Cardiac muscle cell (in vitro differentiated cells and primary cell): ENCODE data around the gene CCSER1. TPM values are rescaled to one million over a fixed set of nuclear protein-coding genes. Genes with fewer than 3 reads are reported as not detected.
A peak's percentile ranks its signal among the peaks of the same experiment; 100 is the strongest.

Source experiments
- DNase-seq, 2 donors: peaks; one replicate each; pipeline versions ENCODE4 v3.0.0 to v3.0.0-alpha.2; 2010 to 2017; ENCODE audit warnings: low read depth in 1 of 2, low spot score in 1 of 2
- H3K27ac ChIP-seq: fragments of 200-600 bp; sonication (generic); 2 replicates; pipeline ENCODE4 v1.5.1; 2016
- H3K27me3 ChIP-seq: fragments of 200-600 bp; sonication (generic); 2 replicates; pipeline ENCODE4 v1.6.0; 2016; ENCODE audit warnings: control low read depth
- H3K36me3 ChIP-seq: fragments of 200-600 bp; sonication (generic); 2 replicates; pipeline ENCODE4 v1.5.1; 2016; ENCODE audit warnings: control low read depth
- H3K4me1 ChIP-seq: fragments of 200-600 bp; sonication (generic); 2 replicates; pipeline ENCODE4 v1.8.1; 2017; ENCODE audit warnings: low read depth, mild to moderate bottlenecking, mixed run types
- H3K4me3 ChIP-seq: fragments of 200-600 bp; sonication (generic); 2 replicates; pipeline ENCODE4 v1.5.1; 2016; ENCODE audit warnings: mild to moderate bottlenecking
- H3K9me3 ChIP-seq: fragments of 200-600 bp; sonication (generic); 2 replicates; pipeline ENCODE4 v1.5.1; 2017; ENCODE audit warnings: low read depth, mild to moderate bottlenecking, control low read depth
- polyA plus RNA-seq: library from polyadenylated mRNA; unstranded; fragments of >200 nt; fragmentation: Nextera tagmentation; extraction: Ambion mirVana; gene quantifications from 2 replicates; pipeline ENCODE4 v1.2.1, GENCODE V29; 2016
- total RNA-seq: library from RNA; depleted of rRNA; stranded (reverse); fragments of >200 nt; gene quantifications from 2 replicates; pipeline ENCODE4 v1.2.3, GENCODE V29; 2016
- TF ChIP-seq, protein P1 (sequence below): IDR thresholded peaks from 2 replicates; pipeline ENCODE4 v1.5.1; 2012; ENCODE audit warnings: low read depth, mild to moderate bottlenecking, low read length

The CCSER1 gene
- total and polyA plus RNA-seq, 2 experiments from 2014 or later = 0.77 to 3.6 TPM

- TF ChIP-seq, protein P1, sequence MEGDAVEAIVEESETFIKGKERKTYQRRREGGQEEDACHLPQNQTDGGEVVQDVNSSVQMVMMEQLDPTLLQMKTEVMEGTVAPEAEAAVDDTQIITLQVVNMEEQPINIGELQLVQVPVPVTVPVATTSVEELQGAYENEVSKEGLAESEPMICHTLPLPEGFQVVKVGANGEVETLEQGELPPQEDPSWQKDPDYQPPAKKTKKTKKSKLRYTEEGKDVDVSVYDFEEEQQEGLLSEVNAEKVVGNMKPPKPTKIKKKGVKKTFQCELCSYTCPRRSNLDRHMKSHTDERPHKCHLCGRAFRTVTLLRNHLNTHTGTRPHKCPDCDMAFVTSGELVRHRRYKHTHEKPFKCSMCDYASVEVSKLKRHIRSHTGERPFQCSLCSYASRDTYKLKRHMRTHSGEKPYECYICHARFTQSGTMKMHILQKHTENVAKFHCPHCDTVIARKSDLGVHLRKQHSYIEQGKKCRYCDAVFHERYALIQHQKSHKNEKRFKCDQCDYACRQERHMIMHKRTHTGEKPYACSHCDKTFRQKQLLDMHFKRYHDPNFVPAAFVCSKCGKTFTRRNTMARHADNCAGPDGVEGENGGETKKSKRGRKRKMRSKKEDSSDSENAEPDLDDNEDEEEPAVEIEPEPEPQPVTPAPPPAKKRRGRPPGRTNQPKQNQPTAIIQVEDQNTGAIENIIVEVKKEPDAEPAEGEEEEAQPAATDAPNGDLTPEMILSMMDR = no peak
- H3K4me3 ChIP-seq = no peak overlapping the region
- no peaks in the 10 kb centered on the region for H3K4me1 ChIP-seq
- H3K27me3 ChIP-seq = no peaks in the 10 kb centered on the region
- no peak overlapping the region for H3K27ac ChIP-seq
- no peaks in the 10 kb centered on the region for H3K9me3 ChIP-seq
- DNase-seq = no peak
- H3K36me3 ChIP-seq = no peaks in the 10 kb centered on the region
Measured at GRCh38 chr4:90840828-90841227, 713.6 kb downstream of the CCSER1 start.

DNA sequence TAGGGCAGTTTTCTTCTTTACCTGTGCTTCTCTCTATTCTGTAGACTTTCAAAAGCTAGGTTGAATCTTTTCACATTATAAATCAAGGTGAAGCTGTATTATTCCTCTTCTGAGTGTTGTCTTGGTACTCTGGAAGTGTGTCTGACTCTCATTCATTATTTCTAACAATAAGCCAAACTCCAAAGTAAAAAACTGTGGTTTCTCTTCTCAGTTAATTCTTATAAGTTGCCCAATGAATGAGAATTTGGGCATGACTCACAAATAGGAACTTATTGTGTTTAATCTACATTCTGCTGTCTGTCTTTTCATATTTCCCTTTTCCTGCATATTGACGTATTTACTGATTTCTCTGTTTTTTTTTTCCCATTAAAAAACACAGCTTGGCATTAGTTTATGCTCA, 714.5 kb downstream of the CCSER1 start:
- TF ChIP-seq, protein P1 = no peak
- H3K27me3 ChIP-seq = no peaks in the 10 kb centered on the region

DNA sequence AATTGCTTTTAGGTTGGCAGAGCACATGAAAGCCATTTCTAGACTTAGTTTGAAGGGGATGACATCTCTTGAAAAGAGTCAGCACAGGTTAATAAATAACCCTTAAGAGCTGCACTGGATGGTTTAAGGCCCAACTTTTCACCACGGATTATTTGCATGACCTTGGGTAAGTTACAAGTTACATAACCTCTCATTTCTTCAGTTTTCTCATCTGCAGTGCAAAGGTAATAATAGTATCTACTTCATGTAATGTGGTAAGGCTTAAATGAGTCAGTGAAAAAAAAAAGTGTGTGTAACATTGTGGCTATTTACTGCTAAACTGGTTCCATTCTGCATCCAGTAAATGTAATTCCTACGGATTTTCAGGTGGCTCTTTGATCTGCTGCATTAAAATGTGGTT, 715.8 kb downstream of the CCSER1 start:
- Histone ChIP-seq H3K36me3 (no peaks in the 10 kb centered on the region), H3K27me3 (no peaks in the 10 kb centered on the region), H3K4me3 (no peak overlapping the region), H3K9me3 (no peaks in the 10 kb centered on the region), H3K4me1 (no peaks in the 10 kb centered on the region), H3K27ac (no peak overlapping the region)
- TF ChIP-seq, protein P1 = no peak
- DNase-seq = no peak

More for the DNA sequence above, 714.5 kb downstream of the CCSER1 start:
- Histone ChIP-seq H3K4me3 (no peak overlapping the region), H3K9me3 (no peaks in the 10 kb centered on the region), H3K36me3 (no peaks in the 10 kb centered on the region), H3K4me1 (no peaks in the 10 kb centered on the region), H3K27ac (no peak overlapping the region)
- peak in 1 of 2 donors; percentile 34 for DNase-seq

- Histone ChIP-seq H3K4me1 (no peaks in the 10 kb centered on the region), H3K36me3 (no peaks in the 10 kb centered on the region), H3K9me3 (no peaks in the 10 kb centered on the region), H3K4me3 (no peak overlapping the region), H3K27ac (no peak overlapping the region), H3K27me3 (no peaks in the 10 kb centered on the region)
- TF ChIP-seq, protein P1 = no peak
- DNase-seq = no peak
Measured at GRCh38 chr4:90844241-90844640, 717.0 kb downstream of the CCSER1 start.

GRCh38 chr4:90845777-90846176, 718.6 kb downstream of the CCSER1 start:
- TF ChIP-seq, protein P1 = no peak
- no peak for DNase-seq
- no peaks in the 10 kb centered on the region for H3K4me1 ChIP-seq

GRCh38 chr4:90852237-90852636, 725.0 kb downstream of the CCSER1 start:
- H3K9me3 ChIP-seq = no peaks in the 10 kb centered on the region
- no peaks in the 10 kb centered on the region for H3K36me3 ChIP-seq
- no peaks in the 10 kb centered on the region for H3K4me1 ChIP-seq
- H3K27me3 ChIP-seq = no peaks in the 10 kb centered on the region
- H3K4me3 ChIP-seq = no peak overlapping the region
- TF ChIP-seq, protein P1 = no peak
- no peak overlapping the region for H3K27ac ChIP-seq
- peak in 1 of 2 donors; percentile 54 for DNase-seq

More at GRCh38 chr4:90845777-90846176, 718.6 kb downstream of the CCSER1 start:
- no peak overlapping the region for H3K27ac ChIP-seq
- no peaks in the 10 kb centered on the region for H3K36me3 ChIP-seq
- H3K4me3 ChIP-seq = no peak overlapping the region
- H3K27me3 ChIP-seq = no peaks in the 10 kb centered on the region
- H3K9me3 ChIP-seq = no peaks in the 10 kb centered on the region
